T-helper 17 cell (primary cell): ENCODE results near the gene SPATA18. TPM values are rescaled to one million over a fixed set of nuclear protein-coding genes. Genes with fewer than 3 reads are reported as not detected.

Experiments
- ATAC-seq: fragments of 150-1000 bp; cut with Tn5 transposase; 2 replicates; pipeline ENCODE4 v1.10.0; 2021; ENCODE audit warnings: mild to moderate bottlenecking, moderate library complexity
- DNase-seq, 3 donors: peaks; one replicate each; pipeline versions ENCODE4 v3.0.0 to v3.0.0-alpha.2; 2020 to 2021
- H3K9me3 ChIP-seq: one replicate; pipeline ENCODE4 v1.7.0; 2013; ENCODE audit warnings: low read length, mild to moderate bottlenecking; ENCODE audit not compliant: control insufficient read depth, poor library complexity, severe bottlenecking
- H3K27ac Mint-ChIP-seq: one replicate; pipeline ENCODE4 v1.8.0; 2022; ENCODE audit warnings: mild to moderate bottlenecking, moderate library complexity, mixed read lengths
- H3K27me3 Mint-ChIP-seq: one replicate; pipeline ENCODE4 v1.8.0; 2022; ENCODE audit warnings: mixed read lengths
- H3K36me3 Mint-ChIP-seq: one replicate; pipeline ENCODE4 v1.8.0; 2022; ENCODE audit warnings: low read depth, mixed read lengths
- H3K4me1 Mint-ChIP-seq: one replicate; pipeline ENCODE4 v1.8.0; 2022; ENCODE audit warnings: mild to moderate bottlenecking, mixed read lengths
- H3K4me3 Mint-ChIP-seq: one replicate; pipeline ENCODE4 v1.8.0; 2022; ENCODE audit warnings: mild to moderate bottlenecking, moderate library complexity, mixed read lengths
- total RNA-seq, 4 donors: library from RNA in 2 of 4; stranded (reverse) in 2 of 4; gene quantifications; one replicate each; pipeline ENCODE4 v1.2.3 and lab custom pipeline; 2022 to 2026

The SPATA18 gene
- total RNA-seq, 2 donors from 2014 or later, result 0.18 TPM; not detected in 1

GRCh38 chr4:52102587-52102986, 51.5 kb downstream of the SPATA18 start:
- no peak for DNase-seq

GRCh38 chr4:52103319-52103718, 52.2 kb downstream of the SPATA18 start:
- DNase-seq (no peak), ATAC-seq (no peak)
- Mint-ChIP-seq H3K36me3 (no peaks in the 10 kb centered on the region), H3K27ac (no peak overlapping the region), H3K27me3 (peaks cover 13% of the 10 kb centered on the region), H3K4me3 (no peak overlapping the region), H3K4me1 (no peaks in the 10 kb centered on the region)
- no peaks in the 10 kb centered on the region for H3K9me3 ChIP-seq

More at GRCh38 chr4:52102587-52102986, 51.5 kb downstream of the SPATA18 start:
- ATAC-seq, result no peak
- H3K27me3 Mint-ChIP-seq, result peaks cover 19% of the 10 kb centered on the region
- H3K4me3 Mint-ChIP-seq, result no peak overlapping the region
- no peaks in the 10 kb centered on the region for H3K9me3 ChIP-seq
- no peaks in the 10 kb centered on the region for H3K36me3 Mint-ChIP-seq
- no peaks in the 10 kb centered on the region for H3K4me1 Mint-ChIP-seq
- no peak overlapping the region for H3K27ac Mint-ChIP-seq

GRCh38 chr4:52105276-52105675, 54.2 kb downstream of the SPATA18 start:
- Mint-ChIP-seq H3K4me1 (no peaks in the 10 kb centered on the region), H3K27ac (no peak overlapping the region), H3K36me3 (no peaks in the 10 kb centered on the region), H3K4me3 (no peak overlapping the region), H3K27me3 (peaks cover 9% of the 10 kb centered on the region)
- no peaks in the 10 kb centered on the region for H3K9me3 ChIP-seq
- ATAC-seq (no peak), DNase-seq (no peak)

GRCh38 chr4:52106191-52106590, 55.1 kb downstream of the SPATA18 start:
- Mint-ChIP-seq H3K36me3 (no peaks in the 10 kb centered on the region), H3K4me3 (no peak overlapping the region), H3K27me3 (peaks cover 9% of the 10 kb centered on the region), H3K4me1 (no peaks in the 10 kb centered on the region), H3K27ac (no peak overlapping the region)
- no peaks in the 10 kb centered on the region for H3K9me3 ChIP-seq
- DNase-seq, result no peak
- ATAC-seq, result no peak

- H3K36me3 Mint-ChIP-seq, result no peaks in the 10 kb centered on the region
Observed at GRCh38 chr4:52106660-52107059, 55.6 kb downstream of the SPATA18 start.

GRCh38 chr4:52107336-52107735, 56.2 kb downstream of the SPATA18 start:
- DNase-seq (no peak), ATAC-seq (no peak)
- H3K27ac Mint-ChIP-seq, result no peak overlapping the region
- H3K36me3 Mint-ChIP-seq, result no peaks in the 10 kb centered on the region
- no peak overlapping the region for H3K4me3 Mint-ChIP-seq
- peaks cover 9% of the 10 kb centered on the region for H3K27me3 Mint-ChIP-seq
- H3K4me1 Mint-ChIP-seq, result no peaks in the 10 kb centered on the region
- no peaks in the 10 kb centered on the region for H3K9me3 ChIP-seq

More at GRCh38 chr4:52106660-52107059, 55.6 kb downstream of the SPATA18 start:
- no peak overlapping the region for H3K27ac Mint-ChIP-seq
- H3K27me3 Mint-ChIP-seq, result peaks cover 9% of the 10 kb centered on the region
- H3K4me3 Mint-ChIP-seq, result no peak overlapping the region
- DNase-seq (no peak), ATAC-seq (no peak)
- no peaks in the 10 kb centered on the region for H3K9me3 ChIP-seq
- H3K4me1 Mint-ChIP-seq, result no peaks in the 10 kb centered on the region

GRCh38 chr4:52107745-52108144, 56.6 kb downstream of the SPATA18 start:
- peaks cover 10% of the 10 kb centered on the region for H3K27me3 Mint-ChIP-seq
- no peaks in the 10 kb centered on the region for H3K36me3 Mint-ChIP-seq
- DNase-seq, result no peak
- no peak overlapping the region for H3K4me3 Mint-ChIP-seq
- no peaks in the 10 kb centered on the region for H3K4me1 Mint-ChIP-seq
- no peak for ATAC-seq
- H3K27ac Mint-ChIP-seq, result no peak overlapping the region
- no peaks in the 10 kb centered on the region for H3K9me3 ChIP-seq

- peaks cover 9% of the 10 kb centered on the region for H3K27me3 Mint-ChIP-seq
- H3K4me1 Mint-ChIP-seq, result no peaks in the 10 kb centered on the region
- H3K27ac Mint-ChIP-seq, result no peak overlapping the region
- H3K4me3 Mint-ChIP-seq, result no peak overlapping the region
- H3K36me3 Mint-ChIP-seq, result no peaks in the 10 kb centered on the region
- ATAC-seq (no peak), DNase-seq (no peak)
- H3K9me3 ChIP-seq, result no peaks in the 10 kb centered on the region
Observed at GRCh38 chr4:52110171-52110570, 59.1 kb downstream of the SPATA18 start.

GRCh38 chr4:52111995-52112394, 60.9 kb downstream of the SPATA18 start:
- no peak for DNase-seq
- H3K4me1 Mint-ChIP-seq, result no peaks in the 10 kb centered on the region

GRCh38 chr4:52112411-52112810, 61.3 kb downstream of the SPATA18 start:
- H3K4me3 Mint-ChIP-seq, result no peak overlapping the region
- no peak overlapping the region for H3K27ac Mint-ChIP-seq
- peaks cover 9% of the 10 kb centered on the region for H3K27me3 Mint-ChIP-seq
- no peak for ATAC-seq
- no peaks in the 10 kb centered on the region for H3K9me3 ChIP-seq
- H3K4me1 Mint-ChIP-seq, result no peaks in the 10 kb centered on the region
- H3K36me3 Mint-ChIP-seq, result no peaks in the 10 kb centered on the region
- no peak for DNase-seq

More at GRCh38 chr4:52111995-52112394, 60.9 kb downstream of the SPATA18 start:
- Mint-ChIP-seq H3K27me3 (peaks cover 9% of the 10 kb centered on the region), H3K36me3 (no peaks in the 10 kb centered on the region), H3K4me3 (no peak overlapping the region), H3K27ac (no peak overlapping the region)
- ATAC-seq, result no peak
- no peaks in the 10 kb centered on the region for H3K9me3 ChIP-seq

- Mint-ChIP-seq H3K27me3 (peaks cover 5% of the 10 kb centered on the region), H3K36me3 (no peaks in the 10 kb centered on the region), H3K4me1 (no peaks in the 10 kb centered on the region), H3K4me3 (no peak overlapping the region), H3K27ac (no peak overlapping the region)
- DNase-seq (no peak), ATAC-seq (no peak)
- H3K9me3 ChIP-seq, result no peaks in the 10 kb centered on the region
Observed at GRCh38 chr4:52116641-52117040, 65.5 kb downstream of the SPATA18 start.

- Mint-ChIP-seq H3K36me3 (no peaks in the 10 kb centered on the region), H3K4me3 (no peak overlapping the region), H3K27me3 (peaks cover 15% of the 10 kb centered on the region), H3K27ac (no peak overlapping the region), H3K4me1 (no peaks in the 10 kb centered on the region)
- DNase-seq (no peak), ATAC-seq (no peak)
- H3K9me3 ChIP-seq, result no peaks in the 10 kb centered on the region
Observed at GRCh38 chr4:52126226-52126625, 75.1 kb downstream of the SPATA18 start.

- no peak for DNase-seq
- Mint-ChIP-seq H3K4me1 (no peaks in the 10 kb centered on the region), H3K27ac (no peak overlapping the region), H3K4me3 (no peak overlapping the region), H3K36me3 (no peaks in the 10 kb centered on the region), H3K27me3 (peaks cover 15% of the 10 kb centered on the region)
- no peaks in the 10 kb centered on the region for H3K9me3 ChIP-seq
- ATAC-seq, result no peak
Observed at GRCh38 chr4:52126966-52127365, 75.9 kb downstream of the SPATA18 start.

GRCh38 chr4:52135171-52135570, 84.1 kb downstream of the SPATA18 start:
- DNase-seq (no peak), ATAC-seq (no peak)
- Mint-ChIP-seq H3K4me3 (no peak overlapping the region), H3K36me3 (no peaks in the 10 kb centered on the region), H3K27me3 (peaks cover 10% of the 10 kb centered on the region), H3K4me1 (no peaks in the 10 kb centered on the region), H3K27ac (no peak overlapping the region)
- no peaks in the 10 kb centered on the region for H3K9me3 ChIP-seq
